HFFc6 (cell line): ENCODE data around the gene CYBC1. TPM values are rescaled to one million over a fixed set of nuclear protein-coding genes. Genes with fewer than 3 reads are reported as not detected.

Source experiments
- DNase-seq: peaks from one replicate; pipeline ENCODE4 v3.0.0-alpha.2; 2018
- H3K27ac Mint-ChIP-seq: 2 replicates; pipeline ENCODE4 v1.8.0; 2020; ENCODE audit warnings: mild to moderate bottlenecking, mixed read lengths
- H3K27me3 Mint-ChIP-seq: 2 replicates; pipeline ENCODE4 v1.8.0; 2021; ENCODE audit warnings: mild to moderate bottlenecking, moderate library complexity, mixed read lengths; ENCODE audit not compliant: insufficient read depth
- H3K36me3 Mint-ChIP-seq: 2 replicates; pipeline ENCODE4 v1.8.0; 2021; ENCODE audit warnings: low read depth, mixed read lengths
- H3K4me1 Mint-ChIP-seq: 2 replicates; pipeline ENCODE4 v1.8.0; 2020; ENCODE audit warnings: low read depth, mixed read lengths
- H3K4me3 Mint-ChIP-seq: 2 replicates; pipeline ENCODE4 v1.8.0; 2020; ENCODE audit warnings: mild to moderate bottlenecking, moderate library complexity, mixed read lengths
- H3K9me3 Mint-ChIP-seq: 2 replicates; pipeline ENCODE4 v1.8.0; 2020; ENCODE audit warnings: mild to moderate bottlenecking, mixed read lengths
- CTCF ChIP-seq: fragments of 200-600 bp; sonication (generic); IDR thresholded peaks from 2 replicates; pipeline ENCODE4 v1.5.0; 2021; ENCODE audit warnings: antibody characterized with exemption, mild to moderate bottlenecking
- total RNA-seq, 6 experiments: library from RNA; stranded (reverse); fragmentation: NEBNext Ultra II Directional; extraction: Animal tissue kit (Norgen Biotek cat#: 25700); gene quantifications; 2 replicates in 1 of 6; 3 replicates in 5 of 6; pipeline ENCODE4 v1.2.3, GENCODE V29; 2021

Gene CYBC1
- total RNA-seq, 6 experiments from 2014 or later: 47.4 to 60.5 (median 48.7) TPM

GRCh38 chr17:82441691-82442487 is 8.7 kb downstream of the CYBC1 start:
- no peaks in the 10 kb centered on the region; the same call in 1 of the 2 replicates for H3K27me3 Mint-ChIP-seq
- no peaks in the 10 kb centered on the region; the same call in 1 of the 2 replicates for H3K36me3 Mint-ChIP-seq
- no peaks in the 10 kb centered on the region for H3K4me1 Mint-ChIP-seq
- no peak overlapping the region for H3K4me3 Mint-ChIP-seq
- no peak overlapping the region for H3K27ac Mint-ChIP-seq
- no peak for DNase-seq
- H3K9me3 Mint-ChIP-seq: no peaks in the 10 kb centered on the region
- TF ChIP-seq CTCF: no peak

- DNase-seq: no peak
- no peaks in the 10 kb centered on the region for H3K9me3 Mint-ChIP-seq
- H3K4me3 Mint-ChIP-seq: no peak overlapping the region
- no peaks in the 10 kb centered on the region; the same call in 1 of the 2 replicates for H3K36me3 Mint-ChIP-seq
- no peaks in the 10 kb centered on the region; the same call in 1 of the 2 replicates for H3K27me3 Mint-ChIP-seq
- no peak overlapping the region for H3K27ac Mint-ChIP-seq
- H3K4me1 Mint-ChIP-seq: no peaks in the 10 kb centered on the region
- no peak for TF ChIP-seq CTCF
These were observed 9.4 kb downstream of the CYBC1 start for GRCh38 chr17:82440991-82441627.

GRCh38 chr17:82440469-82440981 is 10.0 kb downstream of the CYBC1 start:
- no peaks in the 10 kb centered on the region; the same call in 1 of the 2 replicates for H3K36me3 Mint-ChIP-seq

GRCh38 chr17:82439829-82440365 is 10.7 kb downstream of the CYBC1 start:
- H3K4me1 Mint-ChIP-seq: peaks cover 6% of the 10 kb centered on the region

More at GRCh38 chr17:82440469-82440981, 10.0 kb downstream of the CYBC1 start:
- TF ChIP-seq CTCF: no peak
- DNase-seq: no peak
- Mint-ChIP-seq H3K27me3 (no peaks in the 10 kb centered on the region), H3K9me3 (no peaks in the 10 kb centered on the region), H3K27ac (no peak overlapping the region), H3K4me1 (no peaks in the 10 kb centered on the region), H3K4me3 (no peak overlapping the region)

More at GRCh38 chr17:82439829-82440365, 10.7 kb downstream of the CYBC1 start:
- no peaks in the 10 kb centered on the region for H3K9me3 Mint-ChIP-seq
- no peak overlapping the region for H3K4me3 Mint-ChIP-seq
- no peak for DNase-seq
- no peaks in the 10 kb centered on the region; the same call in 1 of the 2 replicates for H3K36me3 Mint-ChIP-seq
- no peaks in the 10 kb centered on the region; the same call in 1 of the 2 replicates for H3K27me3 Mint-ChIP-seq
- TF ChIP-seq CTCF: no peak
- H3K27ac Mint-ChIP-seq: no peak overlapping the region
